Fibroblast of skin of left biceps (primary cell): ENCODE measurements around the gene GPR3.
"Not testable (repeated sequence)": the region's sequence is repeated elsewhere in the genome, so short reads cannot be mapped to it uniquely, and the experiment has no call there.

Experiments
- DNase-seq, 2 experiments: peaks; one replicate each; pipeline ENCODE4 v3.0.0-alpha.2; 2013; ENCODE audit warnings: low read depth in 2 of 2

The GPR3 gene

GRCh38 chr1:27398405-27399149 is 6.2 kb downstream of the GPR3 start:
- DNase-seq, result no peak

- DNase-seq, result no peak
These were observed 7.0 kb downstream of the GPR3 start for GRCh38 chr1:27399251-27400025.

GRCh38 chr1:27400082-27400962 is 7.9 kb downstream of the GPR3 start:
- no peak for DNase-seq

- DNase-seq, result no peak
These were observed 8.5 kb downstream of the GPR3 start for GRCh38 chr1:27400963-27401341.

DNA sequence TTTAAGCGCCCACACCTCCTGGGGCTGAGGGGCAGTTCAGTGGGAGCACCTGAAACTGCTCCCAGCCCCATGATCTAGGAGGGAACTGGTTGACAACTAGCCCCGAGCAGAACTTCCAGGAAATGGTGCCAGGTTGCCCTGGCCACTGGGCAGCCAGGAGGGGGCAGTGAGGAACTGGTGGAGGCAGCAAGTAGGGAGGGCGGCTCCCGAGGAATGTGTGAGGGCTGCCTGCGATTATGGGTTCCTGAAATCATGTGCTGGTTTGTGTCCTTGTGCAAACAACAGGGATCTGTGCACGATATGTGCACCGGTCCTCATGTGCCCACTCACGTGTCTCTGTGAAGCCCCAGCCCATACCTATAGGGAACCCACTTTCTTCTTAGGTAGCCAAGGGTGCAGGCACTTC is 9.9 kb downstream of the GPR3 start:
- DNase-seq, result no peak

DNA sequence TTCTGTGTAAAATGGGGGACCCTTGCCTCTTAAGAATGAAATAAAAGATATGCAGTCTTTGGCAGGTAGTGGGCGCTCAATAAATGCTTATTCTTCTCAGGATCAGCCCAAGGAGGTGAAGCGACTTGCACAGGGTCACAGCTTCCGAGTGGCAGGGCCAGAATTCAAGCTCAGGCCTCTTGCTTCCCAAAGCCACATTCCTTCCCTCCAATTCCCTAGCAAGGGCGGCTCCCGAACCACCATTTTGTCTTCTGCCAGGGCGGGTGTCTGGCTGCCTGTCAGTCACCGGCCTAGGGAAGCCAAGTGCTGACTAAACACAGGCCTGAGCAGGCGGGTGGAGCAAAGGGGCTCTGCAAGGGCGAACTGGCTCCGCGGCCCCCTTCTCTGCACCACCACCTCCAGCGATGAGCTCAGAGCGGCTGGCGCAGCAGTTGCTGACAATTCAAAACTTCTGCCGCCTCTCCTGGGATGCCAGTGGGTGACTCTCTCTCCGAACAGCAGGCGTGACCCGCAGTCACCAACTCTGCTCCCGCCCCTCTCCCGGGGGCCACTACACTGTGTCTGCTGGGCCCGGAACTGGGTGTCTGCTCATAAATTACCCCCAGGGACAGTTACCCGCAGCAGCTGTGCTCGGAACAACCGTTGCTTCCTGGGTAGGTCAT is 10.8 kb downstream of the GPR3 start:
- no peak for DNase-seq

- DNase-seq, result no peak
These were observed 11.5 kb downstream of the GPR3 start for GRCh38 chr1:27403931-27404330.

DNA sequence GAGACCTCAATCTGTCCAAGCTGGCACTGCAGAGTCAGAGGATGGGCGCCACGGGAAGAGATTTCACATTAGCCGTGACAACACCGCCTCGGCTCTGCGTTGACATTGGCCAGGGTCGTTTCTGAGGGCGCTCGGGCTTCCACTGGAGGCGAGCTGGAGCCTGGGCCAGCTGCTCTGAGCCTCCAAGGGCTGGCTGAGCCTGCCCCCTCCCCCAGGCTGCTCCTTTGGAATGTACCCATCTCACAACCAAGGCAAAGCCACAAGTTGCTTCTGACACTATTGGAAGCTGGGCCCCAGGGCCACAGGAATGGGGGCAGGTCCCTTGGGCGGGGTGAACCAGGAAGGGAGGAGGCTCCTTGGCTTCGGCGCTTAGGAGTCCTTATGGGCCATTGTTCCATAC is 12.7 kb downstream of the GPR3 start:
- peak in 1 of 2 experiments; percentile 56 for DNase-seq

GRCh38 chr1:27405598-27406361 is 13.4 kb downstream of the GPR3 start:
- DNase-seq, result not testable (repeated sequence)

GRCh38 chr1:27406362-27406680 is 13.9 kb downstream of the GPR3 start:
- DNase-seq, result no peak

- not testable (repeated sequence) for DNase-seq
These were observed 14.4 kb downstream of the GPR3 start for GRCh38 chr1:27406791-27407190.

- no peak for DNase-seq
These were observed 15.7 kb downstream of the GPR3 start for GRCh38 chr1:27408151-27408550.

- DNase-seq, result no peak
These were observed 17.2 kb downstream of the GPR3 start for GRCh38 chr1:27409669-27410068.

DNA sequence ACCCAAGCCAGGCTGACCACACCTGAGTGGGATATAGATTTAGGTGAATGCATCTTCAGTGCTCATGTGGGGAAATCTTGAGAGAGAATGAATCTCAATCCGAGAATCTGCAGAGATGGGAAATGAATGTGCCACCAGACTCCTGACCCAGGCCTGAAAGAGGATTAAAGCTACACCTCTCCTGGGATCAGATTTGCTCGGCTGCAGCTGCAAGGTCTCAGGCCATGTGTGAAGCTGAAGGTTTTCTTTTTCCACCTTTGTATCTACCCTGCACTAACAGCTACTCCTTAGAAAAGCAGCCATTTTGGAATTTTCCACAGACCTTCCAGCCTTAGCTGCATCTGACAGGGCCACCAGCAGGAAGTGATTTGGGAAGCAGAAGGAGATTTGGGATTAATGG is 18.3 kb downstream of the GPR3 start:
- no peak for DNase-seq

DNA sequence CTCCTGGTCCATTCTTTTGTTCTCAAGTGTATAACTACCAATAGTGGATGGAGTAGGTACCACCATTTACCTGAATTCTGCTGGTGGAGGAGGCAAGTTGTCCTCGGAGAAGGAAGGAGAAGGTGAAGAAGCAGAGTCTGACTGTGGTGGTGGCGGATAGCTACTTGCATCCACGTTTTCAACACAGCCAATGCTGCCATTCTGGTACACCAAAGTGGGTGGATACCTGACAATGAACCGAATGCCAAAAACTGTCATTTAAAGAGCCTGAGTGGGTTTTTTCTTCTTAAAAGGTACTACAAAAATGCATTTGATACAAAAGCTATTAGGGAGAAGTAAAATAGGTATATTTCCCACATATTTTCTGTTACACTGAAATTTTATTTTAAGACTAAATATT is 20.1 kb downstream of the GPR3 start:
- no peak for DNase-seq

DNA sequence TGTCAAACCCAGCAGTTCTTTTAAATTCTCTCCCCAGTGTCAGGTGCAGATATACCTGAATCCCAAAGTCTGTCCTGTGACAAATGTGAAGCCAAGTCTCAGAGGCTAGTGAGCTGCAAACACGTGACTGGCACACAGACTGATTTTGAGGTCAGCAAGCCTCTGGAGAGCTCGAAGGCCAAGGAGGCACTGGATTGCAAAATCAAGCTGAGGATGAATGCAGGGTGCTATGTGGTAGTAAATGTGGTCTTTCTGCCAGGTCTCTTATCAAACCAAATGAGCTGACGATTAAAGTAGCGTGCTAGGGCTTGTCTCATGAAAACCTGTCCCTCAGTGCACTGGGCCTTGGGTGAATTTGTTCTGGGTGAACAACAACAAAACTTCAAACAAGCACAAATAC is 20.6 kb downstream of the GPR3 start:
- DNase-seq, result no peak

DNA sequence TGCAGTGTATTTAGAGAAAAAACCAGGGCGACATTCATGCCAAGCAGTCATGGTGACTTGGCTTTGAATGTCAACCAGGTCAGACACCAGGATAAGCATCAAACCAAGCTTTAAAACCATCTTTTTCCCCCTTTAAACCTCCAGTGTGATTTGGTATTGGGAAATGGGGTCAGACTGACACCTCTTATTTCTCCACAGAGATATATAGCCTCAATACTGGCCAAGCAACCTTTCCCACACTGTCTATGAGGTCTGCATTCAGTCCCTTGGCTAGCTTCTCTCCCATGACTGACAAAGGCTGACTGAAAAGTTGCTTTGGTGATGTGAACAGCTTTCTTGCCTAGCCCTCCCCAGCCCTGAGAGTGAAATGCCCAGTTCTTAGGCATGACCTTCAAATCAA is 21.7 kb downstream of the GPR3 start:
- no peak for DNase-seq

DNA sequence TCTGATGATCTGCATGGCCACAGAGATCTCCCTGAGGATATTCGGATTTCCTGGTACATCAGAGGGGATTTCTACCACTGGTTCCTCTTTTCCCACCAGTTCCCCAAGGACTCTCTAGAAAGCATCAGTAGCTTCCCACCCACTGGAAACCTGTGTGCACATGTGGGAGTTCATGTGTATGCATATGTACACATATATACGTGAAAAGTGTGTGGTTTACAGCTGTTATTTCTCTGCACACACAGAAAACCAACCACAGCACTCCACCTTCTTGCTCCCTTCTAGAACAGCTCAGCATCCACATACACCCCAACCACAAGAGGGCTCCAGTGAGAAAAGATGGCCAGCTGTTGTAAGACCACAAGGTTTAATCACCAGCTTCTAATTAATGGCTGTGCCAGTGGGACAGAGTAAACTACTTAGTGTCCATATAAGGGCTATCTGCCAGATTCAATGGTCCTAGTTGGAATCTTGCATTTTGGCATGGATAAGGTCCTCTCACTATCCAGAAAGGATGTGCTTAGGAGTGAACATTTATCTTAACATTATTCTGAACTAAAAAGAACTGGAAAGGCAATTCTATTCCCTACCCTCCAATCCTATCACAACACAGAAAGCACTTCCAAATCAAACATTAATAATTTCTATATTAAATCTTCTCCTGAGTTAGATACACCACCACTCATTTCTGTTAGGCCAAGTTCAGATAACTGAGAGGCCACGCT is 24.1 kb downstream of the GPR3 start:
- DNase-seq, result peak in 1 of 2 experiments; percentile 28

GRCh38 chr1:27417713-27418112 is 25.3 kb downstream of the GPR3 start:
- DNase-seq, result no peak
